Measurements from ENCODE around the gene AMN1.
A peak's percentile ranks its signal among the peaks of the same experiment; 100 is the strongest.

AMN1 gene

DNA sequence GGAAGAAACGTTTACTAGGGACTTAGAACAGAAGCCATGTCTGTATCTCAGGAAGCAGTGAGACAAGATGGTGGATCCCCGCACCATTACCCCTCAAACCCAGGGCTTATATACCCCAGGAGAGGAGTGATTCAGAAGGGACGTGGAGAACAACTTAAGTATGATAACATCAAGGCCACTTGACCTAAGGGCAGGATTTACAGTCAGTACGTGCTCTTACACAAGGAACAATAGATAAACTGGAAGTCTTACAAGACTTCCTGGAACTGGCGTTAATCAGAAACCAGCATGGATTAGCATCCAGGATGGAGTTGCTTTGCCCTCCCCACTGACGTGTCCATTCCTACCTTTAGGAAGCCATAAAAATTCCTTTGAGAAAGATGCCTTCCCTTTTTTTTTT is 77.9 kb downstream of the AMN1 start:
- peak; percentile 23 for ATAC-seq
- no peak for TF ChIP-seq OSR1 (CRISPR knock-in tag; IDR thresholded peaks at IDR 0.05)
- TF ChIP-seq, protein P1, sequence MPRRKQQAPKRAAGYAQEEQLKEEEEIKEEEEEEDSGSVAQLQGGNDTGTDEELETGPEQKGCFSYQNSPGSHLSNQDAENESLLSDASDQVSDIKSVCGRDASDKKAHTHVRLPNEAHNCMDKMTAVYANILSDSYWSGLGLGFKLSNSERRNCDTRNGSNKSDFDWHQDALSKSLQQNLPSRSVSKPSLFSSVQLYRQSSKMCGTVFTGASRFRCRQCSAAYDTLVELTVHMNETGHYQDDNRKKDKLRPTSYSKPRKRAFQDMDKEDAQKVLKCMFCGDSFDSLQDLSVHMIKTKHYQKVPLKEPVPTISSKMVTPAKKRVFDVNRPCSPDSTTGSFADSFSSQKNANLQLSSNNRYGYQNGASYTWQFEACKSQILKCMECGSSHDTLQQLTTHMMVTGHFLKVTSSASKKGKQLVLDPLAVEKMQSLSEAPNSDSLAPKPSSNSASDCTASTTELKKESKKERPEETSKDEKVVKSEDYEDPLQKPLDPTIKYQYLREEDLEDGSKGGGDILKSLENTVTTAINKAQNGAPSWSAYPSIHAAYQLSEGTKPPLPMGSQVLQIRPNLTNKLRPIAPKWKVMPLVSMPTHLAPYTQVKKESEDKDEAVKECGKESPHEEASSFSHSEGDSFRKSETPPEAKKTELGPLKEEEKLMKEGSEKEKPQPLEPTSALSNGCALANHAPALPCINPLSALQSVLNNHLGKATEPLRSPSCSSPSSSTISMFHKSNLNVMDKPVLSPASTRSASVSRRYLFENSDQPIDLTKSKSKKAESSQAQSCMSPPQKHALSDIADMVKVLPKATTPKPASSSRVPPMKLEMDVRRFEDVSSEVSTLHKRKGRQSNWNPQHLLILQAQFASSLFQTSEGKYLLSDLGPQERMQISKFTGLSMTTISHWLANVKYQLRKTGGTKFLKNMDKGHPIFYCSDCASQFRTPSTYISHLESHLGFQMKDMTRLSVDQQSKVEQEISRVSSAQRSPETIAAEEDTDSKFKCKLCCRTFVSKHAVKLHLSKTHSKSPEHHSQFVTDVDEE (CRISPR knock-in tag; IDR thresholded peaks at IDR 0.05): no peak
- TF ChIP-seq, protein P2, sequence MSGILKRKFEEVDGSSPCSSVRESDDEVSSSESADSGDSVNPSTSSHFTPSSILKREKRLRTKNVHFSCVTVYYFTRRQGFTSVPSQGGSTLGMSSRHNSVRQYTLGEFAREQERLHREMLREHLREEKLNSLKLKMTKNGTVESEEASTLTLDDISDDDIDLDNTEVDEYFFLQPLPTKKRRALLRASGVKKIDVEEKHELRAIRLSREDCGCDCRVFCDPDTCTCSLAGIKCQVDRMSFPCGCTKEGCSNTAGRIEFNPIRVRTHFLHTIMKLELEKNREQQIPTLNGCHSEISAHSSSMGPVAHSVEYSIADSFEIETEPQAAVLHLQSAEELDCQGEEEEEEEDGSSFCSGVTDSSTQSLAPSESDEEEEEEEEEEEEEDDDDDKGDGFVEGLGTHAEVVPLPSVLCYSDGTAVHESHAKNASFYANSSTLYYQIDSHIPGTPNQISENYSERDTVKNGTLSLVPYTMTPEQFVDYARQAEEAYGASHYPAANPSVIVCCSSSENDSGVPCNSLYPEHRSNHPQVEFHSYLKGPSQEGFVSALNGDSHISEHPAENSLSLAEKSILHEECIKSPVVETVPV (CRISPR knock-in tag; IDR thresholded peaks at IDR 0.05): no peak
- TF ChIP-seq, protein P3, sequence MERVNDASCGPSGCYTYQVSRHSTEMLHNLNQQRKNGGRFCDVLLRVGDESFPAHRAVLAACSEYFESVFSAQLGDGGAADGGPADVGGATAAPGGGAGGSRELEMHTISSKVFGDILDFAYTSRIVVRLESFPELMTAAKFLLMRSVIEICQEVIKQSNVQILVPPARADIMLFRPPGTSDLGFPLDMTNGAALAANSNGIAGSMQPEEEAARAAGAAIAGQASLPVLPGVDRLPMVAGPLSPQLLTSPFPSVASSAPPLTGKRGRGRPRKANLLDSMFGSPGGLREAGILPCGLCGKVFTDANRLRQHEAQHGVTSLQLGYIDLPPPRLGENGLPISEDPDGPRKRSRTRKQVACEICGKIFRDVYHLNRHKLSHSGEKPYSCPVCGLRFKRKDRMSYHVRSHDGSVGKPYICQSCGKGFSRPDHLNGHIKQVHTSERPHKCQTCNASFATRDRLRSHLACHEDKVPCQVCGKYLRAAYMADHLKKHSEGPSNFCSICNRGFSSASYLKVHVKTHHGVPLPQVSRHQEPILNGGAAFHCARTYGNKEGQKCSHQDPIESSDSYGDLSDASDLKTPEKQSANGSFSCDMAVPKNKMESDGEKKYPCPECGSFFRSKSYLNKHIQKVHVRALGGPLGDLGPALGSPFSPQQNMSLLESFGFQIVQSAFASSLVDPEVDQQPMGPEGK (CRISPR knock-in tag; IDR thresholded peaks at IDR 0.05; ENCODE audit: borderline replicate concordance): no peak
- TF ChIP-seq PPARA (CRISPR knock-in tag; IDR thresholded peaks at IDR 0.05; ENCODE audit: borderline replicate concordance): no peak
- TF ChIP-seq, protein P4, sequence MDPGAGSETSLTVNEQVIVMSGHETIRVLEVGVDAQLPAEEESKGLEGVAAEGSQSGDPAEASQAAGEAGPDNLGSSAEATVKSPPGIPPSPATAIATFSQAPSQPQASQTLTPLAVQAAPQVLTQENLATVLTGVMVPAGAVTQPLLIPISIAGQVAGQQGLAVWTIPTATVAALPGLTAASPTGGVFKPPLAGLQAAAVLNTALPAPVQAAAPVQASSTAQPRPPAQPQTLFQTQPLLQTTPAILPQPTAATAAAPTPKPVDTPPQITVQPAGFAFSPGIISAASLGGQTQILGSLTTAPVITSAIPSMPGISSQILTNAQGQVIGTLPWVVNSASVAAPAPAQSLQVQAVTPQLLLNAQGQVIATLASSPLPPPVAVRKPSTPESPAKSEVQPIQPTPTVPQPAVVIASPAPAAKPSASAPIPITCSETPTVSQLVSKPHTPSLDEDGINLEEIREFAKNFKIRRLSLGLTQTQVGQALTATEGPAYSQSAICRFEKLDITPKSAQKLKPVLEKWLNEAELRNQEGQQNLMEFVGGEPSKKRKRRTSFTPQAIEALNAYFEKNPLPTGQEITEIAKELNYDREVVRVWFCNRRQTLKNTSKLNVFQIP (CRISPR knock-in tag; IDR thresholded peaks at IDR 0.05; ENCODE audit: borderline replicate concordance, low read depth): no peak
- TF ChIP-seq ESRRG (CRISPR knock-in tag; IDR thresholded peaks at IDR 0.05): no peak
- no peak for TF ChIP-seq CSDC2 (CRISPR knock-in tag; IDR thresholded peaks at IDR 0.05)
- no peak for TF ChIP-seq GLIS3 (CRISPR knock-in tag; IDR thresholded peaks at IDR 0.05)
- TF ChIP-seq ZNF565 (CRISPR knock-in tag; conservative IDR thresholded peaks at IDR 0.05; ENCODE audit: low read depth): no peak
- no peak for TF ChIP-seq ZC3H10 (CRISPR knock-in tag; IDR thresholded peaks at IDR 0.05)
- no peak for TF ChIP-seq ZNF70 (CRISPR knock-in tag; IDR thresholded peaks at IDR 0.05)
- no peak for TF ChIP-seq TOX (CRISPR knock-in tag; IDR thresholded peaks at IDR 0.05; ENCODE audit: borderline replicate concordance)
- no peak for TF ChIP-seq ZFP30 (CRISPR knock-in tag; IDR thresholded peaks at IDR 0.05)
- no peak for TF ChIP-seq BACH2 (CRISPR knock-in tag; IDR thresholded peaks at IDR 0.05; ENCODE audit: borderline replicate concordance)
- TF ChIP-seq, protein P5, sequence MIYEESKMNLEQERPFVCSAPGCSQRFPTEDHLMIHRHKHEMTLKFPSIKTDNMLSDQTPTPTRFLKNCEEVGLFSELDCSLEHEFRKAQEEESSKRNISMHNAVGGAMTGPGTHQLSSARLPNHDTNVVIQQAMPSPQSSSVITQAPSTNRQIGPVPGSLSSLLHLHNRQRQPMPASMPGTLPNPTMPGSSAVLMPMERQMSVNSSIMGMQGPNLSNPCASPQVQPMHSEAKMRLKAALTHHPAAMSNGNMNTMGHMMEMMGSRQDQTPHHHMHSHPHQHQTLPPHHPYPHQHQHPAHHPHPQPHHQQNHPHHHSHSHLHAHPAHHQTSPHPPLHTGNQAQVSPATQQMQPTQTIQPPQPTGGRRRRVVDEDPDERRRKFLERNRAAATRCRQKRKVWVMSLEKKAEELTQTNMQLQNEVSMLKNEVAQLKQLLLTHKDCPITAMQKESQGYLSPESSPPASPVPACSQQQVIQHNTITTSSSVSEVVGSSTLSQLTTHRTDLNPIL (CRISPR knock-in tag; IDR thresholded peaks at IDR 0.05; ENCODE audit: low read depth): no peak
- TF ChIP-seq ZFP3 (CRISPR knock-in tag; IDR thresholded peaks at IDR 0.05): no peak

DNA sequence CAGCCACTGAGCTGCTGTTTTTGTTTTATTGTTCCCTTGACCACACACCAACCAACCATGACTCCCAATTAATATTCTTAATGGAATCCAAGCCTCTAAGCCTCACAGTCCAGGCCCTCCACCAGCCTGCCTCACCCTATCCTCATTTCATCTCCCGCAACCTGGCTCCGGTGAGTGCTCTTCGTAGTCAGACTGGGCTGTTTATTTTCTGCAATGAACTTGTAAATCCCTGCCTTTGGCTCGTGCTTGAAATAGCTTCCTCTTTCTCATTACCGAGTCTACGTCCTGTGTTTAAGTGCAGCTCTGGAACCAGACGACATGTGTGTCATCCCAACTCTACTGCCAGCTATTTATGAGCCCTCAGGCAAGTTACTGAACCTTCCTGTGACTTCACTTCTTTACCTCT is 81.7 kb downstream of the AMN1 start:
- TF ChIP-seq TOX (CRISPR knock-in tag; IDR thresholded peaks at IDR 0.05; ENCODE audit: borderline replicate concordance) (no peak), ZFP30 (CRISPR knock-in tag; IDR thresholded peaks at IDR 0.05) (no peak), ZNF70 (CRISPR knock-in tag; IDR thresholded peaks at IDR 0.05) (no peak), GLIS3 (CRISPR knock-in tag; IDR thresholded peaks at IDR 0.05) (no peak), ZC3H10 (CRISPR knock-in tag; IDR thresholded peaks at IDR 0.05) (no peak), ARNTL (CRISPR knock-in tag; IDR thresholded peaks at IDR 0.05; ENCODE audit: borderline replicate concordance, low read depth) (no peak), OSR1 (CRISPR knock-in tag; IDR thresholded peaks at IDR 0.05) (no peak), PPARA (CRISPR knock-in tag; IDR thresholded peaks at IDR 0.05; ENCODE audit: borderline replicate concordance) (no peak), ZNF565 (CRISPR knock-in tag; conservative IDR thresholded peaks at IDR 0.05; ENCODE audit: low read depth) (no peak), TCF4 (CRISPR knock-in tag; IDR thresholded peaks at IDR 0.05; ENCODE audit: borderline replicate concordance) (no peak), ZNF8 (CRISPR knock-in tag; IDR thresholded peaks at IDR 0.05) (no peak), ESRRG (CRISPR knock-in tag; IDR thresholded peaks at IDR 0.05) (no peak)
- TF ChIP-seq, protein P5 (CRISPR knock-in tag; IDR thresholded peaks at IDR 0.05; ENCODE audit: low read depth): no peak
- TF ChIP-seq, protein P4 (CRISPR knock-in tag; IDR thresholded peaks at IDR 0.05; ENCODE audit: borderline replicate concordance, low read depth): no peak
- no peak for ATAC-seq
